Stimulated activated naive CD8-positive, alpha-beta T cell treated with anti-CD3 and anti-CD28 coated beads, Interleukin-15, Interleukin-2, amounts not matched to agents 100 ng/mL and 50 ng/mL, for 24 hours (primary cell): Measurements from ENCODE around the gene BCAS1.

Experiments
- H3K27ac Mint-ChIP-seq: one replicate; pipeline ENCODE4 v1.8.0; 2021; ENCODE audit warnings: mild to moderate bottlenecking, mixed read lengths
- H3K27me3 Mint-ChIP-seq: one replicate; pipeline ENCODE4 v1.8.0; 2021; ENCODE audit warnings: mixed read lengths
- H3K36me3 Mint-ChIP-seq: one replicate; pipeline ENCODE4 v1.8.0; 2021; ENCODE audit warnings: low read depth, mixed read lengths
- H3K4me1 Mint-ChIP-seq: one replicate; pipeline ENCODE4 v1.8.0; 2021; ENCODE audit warnings: low read depth, mixed read lengths
- H3K4me3 Mint-ChIP-seq: one replicate; pipeline ENCODE4 v1.8.0; 2021; ENCODE audit warnings: mild to moderate bottlenecking, mixed read lengths
- H3K9me3 Mint-ChIP-seq: one replicate; pipeline ENCODE4 v1.8.0; 2021; ENCODE audit warnings: mixed read lengths

BCAS1 gene

DNA sequence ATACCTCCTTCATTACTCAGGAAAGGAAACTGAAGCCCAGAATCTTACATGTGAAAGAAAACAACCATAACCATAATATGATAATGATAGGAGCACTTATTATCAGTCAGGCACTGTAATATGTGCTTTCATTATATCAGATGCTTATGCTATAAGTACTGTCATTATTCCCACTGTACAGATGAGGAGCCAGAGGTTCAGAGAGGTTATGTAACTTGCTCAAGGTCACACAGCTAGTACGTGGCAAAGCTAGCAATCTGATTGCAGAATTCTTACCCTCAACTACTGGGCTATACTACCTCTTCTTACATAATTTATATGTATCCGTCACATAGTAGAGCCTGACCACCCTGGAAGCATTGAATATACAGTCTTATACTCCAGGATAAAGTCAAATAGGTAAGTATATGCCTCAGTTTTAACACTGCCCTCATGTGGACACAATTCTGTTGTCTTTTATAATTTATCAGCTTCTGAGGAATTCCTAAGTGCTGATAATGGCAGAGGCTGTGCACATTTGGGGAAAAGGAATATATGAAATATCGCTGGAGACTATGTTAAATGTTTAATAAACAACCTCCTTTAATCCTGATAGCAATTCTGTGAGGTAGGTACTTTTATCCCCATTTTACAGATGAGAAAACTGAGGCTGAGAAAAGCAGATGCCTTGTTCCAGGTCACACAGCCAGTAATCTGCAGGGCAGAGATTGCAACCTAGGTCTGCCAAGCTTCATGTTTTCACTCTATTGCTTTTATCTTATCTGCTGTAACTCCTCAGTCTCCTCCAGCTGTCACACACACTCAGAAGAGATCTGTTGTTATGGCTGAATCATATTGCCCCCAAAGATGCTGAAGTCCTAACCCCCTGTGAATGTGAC, 13.4 kb downstream of the BCAS1 start:
- H3K27me3 Mint-ChIP-seq: peaks cover 4% of the 10 kb centered on the region

DNA sequence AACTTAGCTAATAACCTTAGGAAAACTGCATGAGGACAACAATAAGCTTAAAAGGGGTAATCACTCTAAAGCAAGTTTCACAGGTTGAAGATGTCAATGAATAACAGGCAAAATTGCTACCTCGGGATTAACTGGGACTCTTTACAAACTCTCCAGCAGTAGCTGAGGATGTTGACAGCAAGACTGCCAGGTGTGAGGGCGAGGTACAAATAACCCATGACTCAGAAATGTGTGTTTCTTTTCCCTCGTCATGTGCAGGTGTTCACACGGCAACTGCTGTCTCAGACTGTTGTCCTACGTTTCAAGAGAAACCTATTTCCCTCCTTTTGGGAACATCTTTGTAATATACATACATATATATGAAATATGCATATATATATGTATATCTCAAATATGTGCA, 15.9 kb downstream of the BCAS1 start:
- H3K4me3 Mint-ChIP-seq: no peak overlapping the region
- H3K36me3 Mint-ChIP-seq: no peaks in the 10 kb centered on the region
- peaks cover 4% of the 10 kb centered on the region for H3K27me3 Mint-ChIP-seq
- no peak overlapping the region for H3K27ac Mint-ChIP-seq
- peaks cover 9% of the 10 kb centered on the region for H3K4me1 Mint-ChIP-seq
- H3K9me3 Mint-ChIP-seq: peaks cover 3% of the 10 kb centered on the region

More for the DNA sequence above, 13.4 kb downstream of the BCAS1 start:
- Mint-ChIP-seq H3K4me3 (no peak overlapping the region), H3K36me3 (no peaks in the 10 kb centered on the region), H3K27ac (no peak overlapping the region), H3K4me1 (peaks cover 9% of the 10 kb centered on the region), H3K9me3 (peaks cover 3% of the 10 kb centered on the region)

DNA sequence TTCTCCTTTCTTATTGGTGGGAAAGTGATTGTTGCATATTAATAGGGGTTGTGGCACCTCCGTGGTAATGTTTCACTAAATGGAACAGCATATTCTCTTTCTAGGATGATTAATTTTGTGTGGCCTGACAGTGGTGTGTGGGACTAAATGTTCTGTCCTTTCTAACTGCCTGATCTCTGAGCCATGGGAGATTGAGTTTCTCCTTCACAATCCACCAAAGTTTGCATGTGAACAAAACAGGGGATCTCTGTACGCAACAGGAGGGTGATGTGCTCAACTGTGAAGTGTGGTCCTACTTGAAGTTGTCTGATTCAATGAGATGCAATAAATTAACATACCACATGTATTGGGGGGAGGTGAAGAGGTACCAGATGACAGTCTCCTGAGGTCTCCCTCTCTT, 19.3 kb downstream of the BCAS1 start:
- Mint-ChIP-seq H3K9me3 (peaks cover 3% of the 10 kb centered on the region), H3K27ac (no peak overlapping the region)

DNA sequence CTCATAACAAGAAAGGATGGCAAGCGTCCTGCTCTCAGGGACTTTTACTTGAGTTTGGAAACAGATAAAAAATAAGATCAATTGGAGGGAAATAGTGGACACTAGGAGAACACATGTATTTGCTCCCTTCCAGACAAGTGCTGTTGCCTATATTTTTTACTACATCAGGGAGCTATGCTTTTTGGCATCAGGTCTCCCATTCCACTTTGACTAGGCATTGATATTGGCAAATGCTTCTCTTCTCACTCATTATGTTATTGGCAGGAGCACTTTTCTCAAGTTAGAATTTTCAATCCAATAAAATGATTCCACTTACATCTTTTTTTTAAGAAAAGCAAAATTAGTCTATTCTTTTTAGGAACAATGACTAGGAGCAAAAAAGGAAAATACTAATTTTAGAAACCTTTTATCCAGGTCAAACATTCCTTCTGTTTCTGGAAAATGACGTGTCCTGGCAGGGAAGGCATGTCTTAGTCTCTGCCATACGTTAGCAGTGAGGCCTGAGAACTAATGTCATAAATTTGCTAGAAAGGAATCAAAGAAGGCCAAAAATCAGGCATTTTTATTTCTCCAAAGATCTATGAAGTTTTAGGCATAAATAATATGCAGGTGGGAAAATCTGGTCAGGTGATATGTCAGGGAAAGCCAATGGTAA, 21.4 kb downstream of the BCAS1 start:
- H3K9me3 Mint-ChIP-seq: peaks cover 3% of the 10 kb centered on the region
- H3K27me3 Mint-ChIP-seq: peaks cover 4% of the 10 kb centered on the region
- no peak overlapping the region for H3K27ac Mint-ChIP-seq
- no peak overlapping the region for H3K4me3 Mint-ChIP-seq
- H3K36me3 Mint-ChIP-seq: no peaks in the 10 kb centered on the region
- peaks cover 4% of the 10 kb centered on the region for H3K4me1 Mint-ChIP-seq

More for the DNA sequence above, 19.3 kb downstream of the BCAS1 start:
- no peaks in the 10 kb centered on the region for H3K36me3 Mint-ChIP-seq
- H3K27me3 Mint-ChIP-seq: peaks cover 4% of the 10 kb centered on the region
- H3K4me3 Mint-ChIP-seq: no peak overlapping the region
- no peaks in the 10 kb centered on the region for H3K4me1 Mint-ChIP-seq

DNA sequence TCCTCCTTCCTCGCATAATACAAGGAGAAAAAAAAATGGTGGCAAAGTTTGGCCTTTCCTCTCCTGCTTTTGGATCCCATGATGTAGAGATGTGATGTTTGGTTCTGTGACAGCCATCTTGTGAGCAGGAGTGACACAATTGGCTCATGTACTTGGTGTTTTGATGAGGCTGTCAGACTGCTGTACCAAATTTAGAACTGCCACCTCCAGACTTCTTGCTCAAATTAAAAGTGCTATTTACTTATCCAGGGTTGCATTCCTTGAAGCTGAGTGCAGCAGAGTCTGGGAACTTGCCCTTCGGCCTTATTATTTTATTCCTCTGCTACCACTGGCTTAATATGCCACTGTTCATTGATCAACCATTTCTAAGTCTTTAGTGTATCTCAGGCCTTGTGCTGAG, 21.9 kb downstream of the BCAS1 start:
- H3K27ac Mint-ChIP-seq: no peak overlapping the region
- H3K27me3 Mint-ChIP-seq: peaks cover 4% of the 10 kb centered on the region
- no peak overlapping the region for H3K4me3 Mint-ChIP-seq
- H3K36me3 Mint-ChIP-seq: no peaks in the 10 kb centered on the region
- H3K9me3 Mint-ChIP-seq: no peaks in the 10 kb centered on the region
- H3K4me1 Mint-ChIP-seq: peaks cover 6% of the 10 kb centered on the region

DNA sequence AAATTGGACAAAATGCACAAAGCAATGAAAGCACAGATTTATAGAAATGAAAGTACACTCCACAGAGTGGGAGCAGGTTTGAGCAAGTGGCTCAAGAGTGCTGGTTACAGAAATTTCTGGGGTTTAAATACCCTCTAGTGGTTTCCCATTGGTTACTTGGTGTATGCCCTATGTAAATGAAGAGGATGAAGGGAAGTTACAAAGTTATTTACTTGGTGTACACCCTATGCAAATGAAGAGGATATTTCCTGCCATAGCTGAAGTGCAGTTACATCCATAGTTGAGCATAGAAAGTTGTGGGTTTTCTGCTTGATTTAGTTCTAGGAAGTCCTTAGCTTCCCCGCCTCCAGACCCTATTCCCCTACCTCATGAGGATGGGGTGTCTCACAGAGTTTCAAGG, 22.7 kb downstream of the BCAS1 start:
- Mint-ChIP-seq H3K9me3 (no peaks in the 10 kb centered on the region), H3K36me3 (no peaks in the 10 kb centered on the region), H3K4me1 (peaks cover 9% of the 10 kb centered on the region), H3K27me3 (no peaks in the 10 kb centered on the region), H3K27ac (no peak overlapping the region), H3K4me3 (no peak overlapping the region)

DNA sequence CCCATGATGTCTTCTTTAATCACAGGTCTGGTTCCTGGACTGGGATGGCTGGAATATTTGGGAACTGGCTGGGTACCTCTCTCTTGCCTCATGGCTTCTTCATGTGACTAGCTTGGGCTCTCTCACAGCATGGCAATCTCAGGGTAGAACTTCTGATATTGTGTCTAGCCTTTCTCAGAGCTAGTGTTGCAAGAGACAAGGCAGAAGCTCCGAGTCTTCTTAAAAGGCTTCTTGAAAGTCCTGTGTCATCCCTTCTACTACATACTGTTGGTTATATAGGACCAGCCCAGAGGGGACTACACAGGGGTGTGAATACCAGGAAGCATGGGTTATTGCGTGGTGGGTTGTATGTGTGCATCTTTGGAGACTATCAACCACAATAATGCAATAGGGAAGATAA, 23.3 kb downstream of the BCAS1 start:
- H3K4me3 Mint-ChIP-seq: no peak overlapping the region

DNA sequence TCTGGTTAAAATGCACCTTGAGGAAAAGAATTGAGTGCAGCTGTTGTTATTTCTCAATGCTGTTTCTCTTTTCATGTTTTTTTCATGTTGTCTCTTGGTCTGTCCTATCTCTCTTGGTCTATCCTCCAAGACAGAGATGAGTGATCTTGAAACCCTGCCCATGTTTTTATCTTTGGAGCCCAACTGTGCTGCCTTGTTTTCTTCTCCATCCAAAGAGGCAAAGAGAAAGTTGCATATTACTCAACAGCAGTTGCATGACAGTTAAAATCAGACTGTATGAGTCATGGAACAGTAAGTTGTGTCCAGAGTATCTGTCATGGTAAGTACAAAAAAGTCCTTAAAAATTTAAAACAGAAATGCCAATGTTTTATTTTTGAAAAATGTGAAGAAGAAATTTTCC, 26.2 kb downstream of the BCAS1 start:
- Mint-ChIP-seq H3K27me3 (peaks cover 2% of the 10 kb centered on the region), H3K9me3 (no peaks in the 10 kb centered on the region), H3K4me3 (no peak overlapping the region), H3K36me3 (no peaks in the 10 kb centered on the region), H3K27ac (peak overlapping the region; percentile 5), H3K4me1 (peaks cover 9% of the 10 kb centered on the region)

More for the DNA sequence above, 23.3 kb downstream of the BCAS1 start:
- Mint-ChIP-seq H3K9me3 (no peaks in the 10 kb centered on the region), H3K27ac (no peak overlapping the region), H3K27me3 (no peaks in the 10 kb centered on the region), H3K36me3 (no peaks in the 10 kb centered on the region), H3K4me1 (peaks cover 9% of the 10 kb centered on the region)

DNA sequence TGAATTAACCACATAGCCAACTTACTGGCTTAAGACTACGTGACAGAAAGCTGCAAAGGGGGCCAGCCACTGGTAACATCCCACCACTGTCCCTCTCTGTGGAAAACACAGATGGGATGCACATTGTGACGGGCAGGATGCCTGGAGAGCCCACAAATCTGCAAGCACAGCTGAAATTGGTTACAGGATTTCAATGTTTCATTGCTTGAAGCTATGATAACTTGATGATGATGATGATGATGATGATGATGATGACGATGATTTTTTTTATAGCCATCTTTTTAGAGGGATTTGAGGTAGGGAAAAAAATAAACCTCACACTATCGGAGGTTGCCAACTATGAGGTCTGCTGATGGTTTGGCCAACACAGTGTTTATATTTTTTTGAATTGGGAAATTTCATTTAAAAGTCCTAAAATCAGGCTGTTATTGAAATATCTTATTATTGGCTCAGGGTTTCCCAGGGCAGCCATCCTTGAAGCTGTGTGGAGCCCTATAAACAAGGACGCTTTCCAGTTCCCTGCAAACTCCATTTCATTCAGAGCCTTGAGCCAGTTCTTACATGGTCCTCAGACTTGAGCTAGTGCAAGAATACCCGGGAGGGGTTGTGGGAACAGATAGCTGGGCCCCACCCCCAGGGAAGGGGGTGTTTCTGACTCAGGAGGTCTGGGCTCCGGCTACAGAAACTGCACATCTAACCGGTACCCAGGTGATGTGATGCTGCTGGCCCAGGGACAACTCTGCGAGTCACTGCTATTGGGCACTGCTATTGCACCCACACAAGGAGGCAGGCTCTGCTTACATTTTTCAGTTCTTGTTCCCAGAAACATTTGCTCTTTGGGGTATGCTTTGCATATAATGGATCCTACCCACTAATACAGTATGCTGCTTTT, 27.1 kb downstream of the BCAS1 start:
- Mint-ChIP-seq H3K27me3 (peaks cover 2% of the 10 kb centered on the region), H3K27ac (no peak overlapping the region), H3K36me3 (no peaks in the 10 kb centered on the region), H3K4me3 (no peak overlapping the region), H3K9me3 (no peaks in the 10 kb centered on the region), H3K4me1 (peaks cover 9% of the 10 kb centered on the region)

DNA sequence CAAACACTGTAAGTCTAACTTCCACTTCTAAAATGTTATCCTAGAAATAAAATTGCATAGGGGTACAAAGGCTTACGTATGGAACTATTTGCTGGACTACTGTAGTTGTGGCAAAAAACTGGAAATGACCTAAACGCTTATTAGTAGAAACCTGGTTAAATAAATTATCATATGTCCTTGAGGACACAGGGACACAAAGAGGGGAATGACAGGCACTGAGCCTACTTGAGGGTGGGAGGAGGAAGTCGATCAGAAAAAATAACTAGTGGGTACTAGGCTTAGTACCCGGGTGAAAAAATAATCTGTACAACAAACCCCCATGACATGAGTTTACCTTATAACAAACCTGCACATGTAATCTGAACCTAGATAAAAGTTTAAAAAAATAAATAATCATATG, 28.4 kb downstream of the BCAS1 start:
- Mint-ChIP-seq H3K36me3 (no peaks in the 10 kb centered on the region), H3K27me3 (peaks cover 2% of the 10 kb centered on the region), H3K4me1 (peaks cover 9% of the 10 kb centered on the region), H3K9me3 (no peaks in the 10 kb centered on the region), H3K27ac (no peak overlapping the region), H3K4me3 (no peak overlapping the region)

DNA sequence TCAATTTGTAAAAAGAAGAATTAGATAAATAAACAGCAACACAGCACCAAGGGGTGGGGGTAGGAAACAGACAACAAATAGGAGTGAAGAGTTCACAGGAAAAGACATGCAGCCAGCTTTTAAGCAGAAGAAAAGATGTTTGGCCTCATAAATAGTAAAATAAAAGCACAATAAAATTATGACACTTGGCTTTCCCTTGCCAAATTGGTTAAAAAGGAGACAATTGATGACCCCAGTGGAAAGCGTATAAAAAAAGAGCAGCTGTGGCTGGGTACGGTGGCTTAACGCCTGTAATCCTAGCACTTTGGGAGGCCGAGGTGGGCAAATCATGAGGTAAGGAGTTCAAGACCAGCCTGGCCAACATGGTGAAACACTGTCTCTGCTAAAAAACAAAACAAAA, 29.1 kb downstream of the BCAS1 start:
- Mint-ChIP-seq H3K27me3 (peaks cover 2% of the 10 kb centered on the region), H3K36me3 (no peaks in the 10 kb centered on the region), H3K27ac (no peak overlapping the region), H3K9me3 (no peaks in the 10 kb centered on the region), H3K4me3 (no peak overlapping the region), H3K4me1 (peaks cover 9% of the 10 kb centered on the region)

DNA sequence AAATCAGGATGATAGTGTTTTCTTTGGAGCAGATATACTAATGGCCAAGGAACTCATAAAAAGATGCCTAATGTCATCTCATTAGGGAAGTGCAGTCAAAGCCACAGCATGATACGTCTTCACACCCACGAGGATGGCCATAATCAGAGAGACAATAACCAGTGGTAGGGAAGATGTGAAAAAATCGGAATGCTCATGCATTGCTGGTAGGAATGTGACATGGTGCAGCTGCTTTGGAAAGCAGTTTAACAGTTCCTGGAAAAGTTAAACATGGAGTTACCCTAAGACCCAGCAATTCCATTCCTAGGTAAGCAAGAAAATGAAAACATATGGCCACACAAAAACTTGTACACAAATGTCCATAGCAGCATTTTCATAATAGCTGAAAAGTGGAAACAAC, 29.9 kb downstream of the BCAS1 start:
- Mint-ChIP-seq H3K36me3 (no peaks in the 10 kb centered on the region), H3K4me1 (peaks cover 9% of the 10 kb centered on the region), H3K27me3 (peaks cover 2% of the 10 kb centered on the region), H3K4me3 (no peak overlapping the region), H3K27ac (no peak overlapping the region), H3K9me3 (no peaks in the 10 kb centered on the region)

DNA sequence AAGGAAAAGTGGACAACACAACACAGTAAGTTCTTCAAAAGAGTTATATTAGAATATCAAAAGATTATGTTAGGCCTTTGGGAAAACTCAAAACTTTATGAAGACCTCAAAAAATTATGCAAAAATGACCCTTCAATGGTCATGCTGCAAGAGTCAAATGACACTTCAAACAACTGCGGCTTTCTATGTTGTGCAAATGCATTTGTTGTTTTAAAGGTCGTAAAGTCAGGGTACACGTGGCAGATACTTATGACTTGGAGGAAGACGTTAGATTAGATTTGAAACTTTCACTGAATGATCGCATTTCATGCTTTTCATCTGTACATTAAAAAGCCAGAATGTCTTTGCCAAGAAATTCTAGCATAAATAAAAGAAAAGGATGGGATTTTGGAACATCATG, 31.4 kb downstream of the BCAS1 start:
- no peaks in the 10 kb centered on the region for H3K9me3 Mint-ChIP-seq
- no peak overlapping the region for H3K4me3 Mint-ChIP-seq
- H3K27ac Mint-ChIP-seq: no peak overlapping the region
- no peaks in the 10 kb centered on the region for H3K36me3 Mint-ChIP-seq
- H3K27me3 Mint-ChIP-seq: peaks cover 2% of the 10 kb centered on the region
- peaks cover 4% of the 10 kb centered on the region for H3K4me1 Mint-ChIP-seq

DNA sequence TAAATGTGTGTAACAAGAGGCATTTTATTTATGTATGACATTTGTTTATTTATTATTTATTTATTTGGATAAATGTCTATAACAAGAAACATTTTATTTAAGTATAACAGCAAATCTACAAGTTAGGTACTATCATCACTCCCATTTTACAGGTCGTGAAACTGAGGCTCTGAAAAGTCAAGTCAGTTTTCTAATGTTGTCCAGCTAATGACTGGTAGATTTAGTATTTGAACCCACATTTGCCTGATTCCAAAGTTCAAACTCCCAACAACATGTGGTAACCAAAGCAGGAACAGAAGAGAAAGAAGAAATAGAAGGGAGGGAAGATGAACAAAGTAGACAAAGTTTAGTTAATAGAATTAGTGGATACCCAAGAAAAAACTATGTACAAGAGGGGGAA, 32.9 kb downstream of the BCAS1 start:
- Mint-ChIP-seq H3K9me3 (no peaks in the 10 kb centered on the region), H3K27me3 (peaks cover 2% of the 10 kb centered on the region), H3K4me3 (no peak overlapping the region), H3K4me1 (no peaks in the 10 kb centered on the region), H3K36me3 (no peaks in the 10 kb centered on the region), H3K27ac (no peak overlapping the region)

DNA sequence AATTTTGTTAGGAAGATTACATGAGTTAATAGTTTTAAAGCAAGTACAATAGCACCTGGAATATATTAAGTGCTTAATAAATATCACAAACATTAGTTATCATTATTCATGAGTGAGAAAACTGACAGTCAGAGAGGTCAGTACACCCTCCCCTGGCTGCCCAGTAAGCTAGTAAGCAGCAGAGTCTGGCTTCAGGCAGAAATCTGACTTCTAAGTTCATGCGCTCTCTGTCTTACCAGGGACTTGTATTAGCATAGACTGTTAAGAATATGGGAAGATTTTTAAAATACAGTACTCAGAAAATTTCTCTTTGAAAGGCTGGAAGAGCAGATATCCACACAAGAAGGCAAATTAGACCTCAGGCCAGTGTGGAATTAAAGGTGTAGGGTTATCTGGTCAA, 40.8 kb downstream of the BCAS1 start:
- no peaks in the 10 kb centered on the region for H3K4me1 Mint-ChIP-seq
- H3K36me3 Mint-ChIP-seq: no peaks in the 10 kb centered on the region
- H3K4me3 Mint-ChIP-seq: no peak overlapping the region
- peaks cover 9% of the 10 kb centered on the region for H3K9me3 Mint-ChIP-seq
- H3K27me3 Mint-ChIP-seq: peaks cover 21% of the 10 kb centered on the region
- no peak overlapping the region for H3K27ac Mint-ChIP-seq
